H1 (cell line): ENCODE data around the gene NDUFS7. TPM values are rescaled to one million over a fixed set of nuclear protein-coding genes. Genes with fewer than 3 reads are reported as not detected.
A peak's percentile ranks its signal among the peaks of the same experiment; 100 is the strongest.

Experiments
- CTCF ChIA-PET: fragments of 300-600 bp; sonication (Branson Sonifier 250); formaldehyde crosslinking; loops from one replicate; lab custom pipeline; 2021; ENCODE audit not compliant: partially characterized antibody; lab: Charles Lee
- POLR2A ChIA-PET: fragments of 300-600 bp; sonication (Branson Sonifier 250); formaldehyde crosslinking; loops from one replicate; lab custom pipeline; 2021; ENCODE audit warnings: inconsistent platforms; ENCODE audit not compliant: partially characterized antibody; lab: Charles Lee
- DNase-seq, 2 experiments: peaks; one replicate each; pipeline versions ENCODE4 v3.0.0 to v3.0.0-alpha.2; 2010 to 2022; ENCODE audit warnings: low spot score in 2 of 2, low read depth in 1 of 2, mixed read lengths in 1 of 2
- FAIRE-seq: peaks from 2 replicates; lab custom pipeline; 2011; peaks lifted over from hg19 to GRCh38; lab: Jason Lieb, UNC
- H2AFZ ChIP-seq: 2 replicates; pipeline ENCODE4 v1.8.1; 2012; ENCODE audit warnings: low read length, inconsistent platforms
- H2AK5ac ChIP-seq: 2 replicates; pipeline ENCODE4 v1.6.1; 2013; ENCODE audit warnings: low read depth, low read length
- H2BK120ac ChIP-seq: replicated peaks from 2 replicates; pipeline ENCODE3; 2013; ENCODE audit warnings: low read depth, low read length, inconsistent platforms
- H2BK12ac ChIP-seq: 2 replicates; pipeline ENCODE4 v1.6.1; 2013; ENCODE audit warnings: low read depth, low read length
- H2BK15ac ChIP-seq: 2 replicates; pipeline ENCODE4 v1.6.1; 2013; ENCODE audit warnings: low read length
- H2BK20ac ChIP-seq: 2 replicates; pipeline ENCODE4 v1.6.1; 2013; ENCODE audit warnings: low read length
- H2BK5ac ChIP-seq: 2 replicates; pipeline ENCODE4 v1.6.1; 2013; ENCODE audit warnings: low read depth, low read length
- H3K14ac ChIP-seq: 2 replicates; pipeline ENCODE4 v1.6.1; 2013; ENCODE audit warnings: inconsistent platforms; ENCODE audit not compliant: insufficient read length
- H3K18ac ChIP-seq: 2 replicates; pipeline ENCODE4 v1.6.1; 2013; ENCODE audit warnings: low read length; ENCODE audit errors: extremely low read depth
- H3K23ac ChIP-seq: 2 replicates; pipeline ENCODE4 v1.6.1; 2013; ENCODE audit warnings: inconsistent platforms; ENCODE audit not compliant: insufficient read length
- H3K23me2 ChIP-seq: 2 replicates; pipeline ENCODE4 v1.6.1; 2013; ENCODE audit warnings: low read depth, low read length
- H3K27ac ChIP-seq: 2 replicates; pipeline ENCODE4 v1.6.1; 2011; ENCODE audit warnings: low read depth, low read length, inconsistent platforms
- H3K27me3 ChIP-seq, 4 experiments: replicated peaks in 1 of 4; 1 replicate in 1 of 4; 2 replicates in 3 of 4; pipeline versions ENCODE4 v1.6.1 to v1.8.1; 2011 to 2013; ENCODE audit warnings: low read length in 3 of 4, mild to moderate bottlenecking in 3 of 4, inconsistent platforms in 2 of 4, mixed read lengths in 2 of 4, moderate library complexity in 1 of 4; ENCODE audit not compliant: control insufficient read depth in 3 of 4, insufficient read depth in 3 of 4; ENCODE audit errors: extremely low read depth in 1 of 4
- H3K36me3 ChIP-seq, 4 experiments: 2 replicates each; pipeline versions ENCODE4 v1.6.1 to v1.8.1; 2011 to 2013; ENCODE audit warnings: mild to moderate bottlenecking in 4 of 4, low read length in 3 of 4, moderate library complexity in 2 of 4, control low read depth in 1 of 4, inconsistent platforms in 1 of 4; ENCODE audit not compliant: insufficient read depth in 4 of 4, control insufficient read depth in 2 of 4
- H3K4ac ChIP-seq: replicated peaks from 2 replicates; pipeline ENCODE3; 2013; ENCODE audit warnings: low read length, low read depth, mixed read lengths, inconsistent platforms; ENCODE audit not compliant: insufficient read length
- H3K4me1 ChIP-seq, 4 experiments: replicated peaks in 1 of 4; 1 replicate in 1 of 4; 2 replicates in 3 of 4; pipeline versions ENCODE4 v1.6.1 to v1.8.1; 2011 to 2013; ENCODE audit warnings: low read length in 3 of 4, inconsistent platforms in 2 of 4, mixed read lengths in 1 of 4; ENCODE audit not compliant: insufficient read depth in 4 of 4, control insufficient read depth in 3 of 4
- H3K4me2 ChIP-seq, 2 experiments: 2 replicates each; pipeline versions ENCODE4 v1.6.1 to v1.8.1; 2011 to 2013; ENCODE audit warnings: low read depth in 2 of 2, low read length in 2 of 2, control low read depth in 1 of 2, inconsistent platforms in 1 of 2, mild to moderate bottlenecking in 1 of 2; ENCODE audit not compliant: insufficient read depth in 1 of 2
- H3K4me3 ChIP-seq, 4 experiments: fragments of 200-600, 300-600 bp in 1 of 4; sonication (generic), shearing (Covaris generic), sonication (Bioruptor Twin) in 1 of 4; 2 replicates each; pipeline versions ENCODE4 v1.5.1 to v1.8.1; 2011 to 2016; ENCODE audit warnings: low read length in 4 of 4, low read depth in 3 of 4, control low read depth in 2 of 4, inconsistent platforms in 2 of 4, mild to moderate bottlenecking in 2 of 4, mixed read lengths in 1 of 4, moderate library complexity in 1 of 4; ENCODE audit not compliant: insufficient read depth in 2 of 4; ENCODE audit errors: extremely low read depth in 1 of 4
- H3K56ac ChIP-seq: replicated peaks from 2 replicates; pipeline ENCODE3; 2013; ENCODE audit warnings: low read depth, mild to moderate bottlenecking, mixed read lengths, low read length, inconsistent platforms; ENCODE audit not compliant: insufficient read length
- H3K79me1 ChIP-seq: 2 replicates; pipeline ENCODE4 v1.6.1; 2013; ENCODE audit warnings: low read depth, low read length, control low read depth
- H3K79me2 ChIP-seq, 2 experiments: 2 replicates each; pipeline versions ENCODE4 v1.6.1 to v1.8.1; 2012 to 2013; ENCODE audit warnings: low read length in 2 of 2, mild to moderate bottlenecking in 2 of 2, inconsistent platforms in 1 of 2; ENCODE audit not compliant: insufficient read depth in 2 of 2, control insufficient read depth in 1 of 2
- H3K9ac ChIP-seq, 4 experiments: replicated peaks in 1 of 4; 1 replicate in 1 of 4; 2 replicates in 3 of 4; pipeline versions ENCODE4 v1.6.1 to v1.8.1; 2011 to 2013; ENCODE audit warnings: low read depth in 3 of 4, low read length in 3 of 4, control low read depth in 2 of 4, mild to moderate bottlenecking in 2 of 4, moderate library complexity in 2 of 4, inconsistent platforms in 1 of 4; ENCODE audit errors: extremely low read depth in 1 of 4
- H3K9me3 ChIP-seq, 2 experiments: 2 replicates each; pipeline versions ENCODE4 v1.6.1 to v1.8.1; 2012 to 2013; ENCODE audit warnings: mild to moderate bottlenecking in 2 of 2, moderate library complexity in 2 of 2, control low read depth in 1 of 2, inconsistent platforms in 1 of 2, low read depth in 1 of 2, low read length in 1 of 2, mixed read lengths in 1 of 2; ENCODE audit not compliant: insufficient read depth in 2 of 2
- H4K20me1 ChIP-seq, 2 experiments: replicated peaks in 1 of 2; 2 replicates each; pipeline versions ENCODE3 to v1.8.1; 2011 to 2013; ENCODE audit warnings: inconsistent platforms in 2 of 2, low read length in 2 of 2, mild to moderate bottlenecking in 1 of 2; ENCODE audit not compliant: insufficient read depth in 2 of 2, control insufficient read depth in 1 of 2
- H4K5ac ChIP-seq: 2 replicates; pipeline ENCODE4 v1.6.1; 2013; ENCODE audit warnings: low read length, low read depth, mixed read lengths, inconsistent platforms; ENCODE audit not compliant: insufficient read length
- H4K8ac ChIP-seq: 2 replicates; pipeline ENCODE4 v1.8.0; 2013; ENCODE audit warnings: mild to moderate bottlenecking, moderate library complexity, low read length, inconsistent platforms; ENCODE audit not compliant: insufficient read depth; ENCODE audit errors: extremely low read depth
- H4K91ac ChIP-seq: replicated peaks from 2 replicates; pipeline ENCODE3; 2013; ENCODE audit warnings: low read length, mixed read lengths, inconsistent platforms; ENCODE audit not compliant: insufficient read length
- CHD1 ChIP-seq: IDR thresholded peaks from 2 replicates; pipeline ENCODE4 v1.6.1; 2012; ENCODE audit warnings: low read depth, low read length, improper control_type of control experiment
- CREB1 ChIP-seq: IDR thresholded peaks from 2 replicates; pipeline ENCODE4 v1.6.1; 2012; ENCODE audit warnings: inconsistent platforms
- E2F6 ChIP-seq: IDR thresholded peaks from 2 replicates; pipeline ENCODE4 v1.6.1; 2012; ENCODE audit warnings: inconsistent platforms
- SAP30 ChIP-seq: fragments of 300-600 bp; sonication (generic); IDR thresholded peaks from 2 replicates; pipeline ENCODE4 v1.7.1; 2012; ENCODE audit warnings: low read length, moderate library complexity, mild to moderate bottlenecking, inconsistent platforms; ENCODE audit not compliant: insufficient read depth, insufficient replicate concordance
- SP2 ChIP-seq: IDR thresholded peaks from 2 replicates; pipeline ENCODE4 v1.6.1; 2012; ENCODE audit warnings: mild to moderate bottlenecking, low read length, inconsistent platforms
- TAF1 ChIP-seq: IDR thresholded peaks from 2 replicates; pipeline ENCODE4 v1.6.1; 2011; ENCODE audit warnings: mild to moderate bottlenecking, low read depth, low read length
- WGBS, 2 experiments: shearing (Covaris generic) in 1 of 2; methylation state at CpG; one replicate each; pipeline versions ENCODE4 v1.1.6 to v1.1.7; 2013 to 2015; ENCODE audit warnings: low lambda C conversion rate in 2 of 2, mixed read lengths in 2 of 2, inconsistent platforms in 1 of 2, low coverage in 1 of 2, missing lambda C conversion rate in 1 of 2; ENCODE audit not compliant: insufficient replicate concordance in 2 of 2, insufficient coverage in 1 of 2, insufficient read length in 1 of 2; ENCODE audit errors: extremely low coverage in 1 of 2, missing lambda C conversion rate in 1 of 2; 5-methylcytosine and 5-hydroxymethylcytosine counted together
- polyA plus RNA-seq, 7 experiments: library from polyadenylated mRNA; depleted of rRNA in 3 of 7; stranded (reverse) in 5 of 7; unstranded in 2 of 7; fragments of >200 nt in 5 of 7; fragments of 200-250 nt in 2 of 7; gene quantifications; 1 replicate in 5 of 7; 2 replicates in 1 of 7; 4 replicates in 1 of 7; pipeline versions ENCODE4 v1.2.1 to v1.2.3, GENCODE V29; 2011 to 2013; ENCODE audit warnings: missing spikeins in 2 of 7, mixed read lengths in 2 of 7
- total RNA-seq: library from RNA; stranded (reverse); fragmentation: NEBNext Ultra II Directional; extraction: Animal tissue kit (Norgen Biotek cat#: 25700); gene quantifications from 2 replicates; pipeline ENCODE4 v1.2.1, GENCODE V29; 2021

The NDUFS7 gene
- total and polyA plus RNA-seq, 2 of the 8 experiments (the other 6 are each of a cell fraction or from before 2014, with no cell fraction given), result 78.1 to 309 TPM

- Histone ChIP-seq H2BK15ac (no peak within 1 kb of the TSS), H2AFZ (no peak within 1 kb of the TSS), H2BK120ac (no peak within 1 kb of the TSS), H2AK5ac (no peak within 1 kb of the TSS), H3K79me1 (peaks cover 8% of the 10 kb centered on the region), H2BK5ac (peak within 1 kb of the TSS; percentile 78; the same call in 1 of the 2 replicates), H4K20me1 (peaks cover 40 to 41% of the 10 kb centered on the region in 2 experiments), H3K18ac (peak within 1 kb of the TSS; percentile 83), H3K23ac (no peak within 1 kb of the TSS), H4K8ac (peak within 1 kb of the TSS; percentile 92), H4K91ac (peak within 1 kb of the TSS; percentile 61), H2BK12ac (no peak within 1 kb of the TSS), H3K56ac (peak within 1 kb of the TSS; percentile 69), H3K9me3 (no peaks in the 10 kb centered on the region), H4K5ac (peak within 1 kb of the TSS; percentile 64), H3K27ac (peak within 1 kb of the TSS; percentile 66), H3K4ac (peak within 1 kb of the TSS; percentile 92), H2BK20ac (no peak within 1 kb of the TSS), H3K4me1 (peaks cover 2 to 21% (median 17%) of the 10 kb centered on the region in 4 experiments; a peak in 6 of 7 replicates), H3K27me3 (0 out of 7 replicates have a peak, but pooled peaks cover 0 to under 1% (median 0%) of the 10 kb centered on the region in 4 experiments), H3K9ac (peak within 1 kb of the TSS; percentile 47 to 93 (median 74); a peak in 6 of 7 replicates), H3K14ac (no peak within 1 kb of the TSS), H3K79me2 (peaks cover 47 to 50% of the 10 kb centered on the region in 2 experiments), H3K4me2 (peak within 1 kb of the TSS; percentile 85 to 87), H3K36me3 (peaks cover 0 to 3% (median 0%) of the 10 kb centered on the region in 4 experiments; a peak in 4 of 8 replicates), H3K23me2 (peaks cover 10% of the 10 kb centered on the region; the same call in 1 of the 2 replicates), H3K4me3 (peak within 1 kb of the TSS; percentile 71 to 85 (median 84))
- POLR2A ChIA-PET, result interaction anchor here (1.0 to 1.2 kb wide), 2 partner anchors 10 to 139 kb away, joined by 4 to 5 read pairs; partner anchors contain the start of gene CIRBP
- FAIRE-seq, result no peak
- CTCF ChIA-PET, result no interaction called here
- 1% methylated on average over 26 of the region's 121 CpGs; no CpG with 5 or more reads in 1 of the 2 experiments for WGBS, 2 experiments
- DNase-seq, result no peak
- no peak for TF ChIP-seq SP2
- 0 out of 2 replicates have a peak, but pooled peaks have one; percentile 12 for TF ChIP-seq TAF1
- TF ChIP-seq E2F6, result no peak
- no peak for TF ChIP-seq CHD1
- TF ChIP-seq CREB1, result no peak
- TF ChIP-seq SAP30, result no peak
Measured at GRCh38 chr19:1407528-1408299, 24.0 kb downstream of the NDUFS7 start, which contains the start of gene DAZAP1. Gene DAZAP1, plus strand, starts transcription at chr19:1407586. Its CDS starts 188 bp downstream, at chr19:1407774.
